LNCAP (cell line): ENCODE measurements around the gene RNMT.

Experiments used
- CTCF ChIP-seq: fragments of 450-650 bp; IDR thresholded peaks from 2 replicates; pipeline ENCODE4 v1.5.1; 2017; ENCODE audit warnings: mild to moderate bottlenecking

The RNMT gene

DNA sequence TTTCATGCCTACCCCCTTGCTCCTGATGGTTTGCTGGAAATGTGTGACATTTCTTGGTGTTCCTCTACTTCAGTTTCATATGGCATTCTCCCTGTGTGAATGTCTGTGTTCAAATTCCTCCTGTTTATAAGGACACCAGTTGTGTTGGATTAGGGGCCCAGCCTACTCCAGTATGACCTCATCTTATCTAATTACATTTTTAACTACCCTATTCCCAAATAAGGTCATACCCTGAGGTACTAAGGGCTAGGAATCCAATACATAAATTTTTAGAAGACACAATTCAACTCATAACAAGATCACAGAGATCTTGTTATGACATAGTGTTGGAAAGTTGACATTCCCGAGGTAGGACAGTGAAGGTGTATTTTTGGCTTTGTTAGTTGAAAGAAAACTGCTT, 5.6 kb upstream of the RNMT start:
- TF ChIP-seq CTCF, result no peak

GRCh38 chr18:13725566-13726231, 774 bp upstream of the RNMT start:
- no peak for TF ChIP-seq CTCF

GRCh38 chr18:13726972-13727331, 479 bp downstream of the RNMT start:
- TF ChIP-seq CTCF, result no peak

GRCh38 chr18:13730481-13730880, 4.0 kb downstream of the RNMT start:
- no peak for TF ChIP-seq CTCF

DNA sequence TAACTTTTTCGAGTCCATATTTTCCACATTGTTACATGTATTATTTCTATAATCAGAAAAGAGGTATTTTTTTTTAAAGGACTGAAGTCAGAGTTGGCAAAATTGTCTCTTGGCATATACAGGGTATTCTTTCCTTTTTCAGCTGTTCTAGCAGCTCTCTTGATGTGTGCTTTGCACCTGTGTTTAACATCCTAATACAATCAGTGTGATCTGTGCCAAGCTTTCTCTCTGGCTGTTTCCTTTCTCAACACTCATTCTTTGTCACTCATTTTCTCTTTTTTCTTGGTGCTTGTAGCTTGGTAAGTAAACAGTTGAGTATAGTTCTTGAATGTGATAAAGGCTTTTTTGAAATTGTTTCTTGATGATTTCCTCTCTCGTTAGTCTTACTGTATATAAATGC, 9.2 kb downstream of the RNMT start:
- no peak for TF ChIP-seq CTCF

- no peak for TF ChIP-seq CTCF
These were observed 19.2 kb downstream of the RNMT start for GRCh38 chr18:13745696-13746095.

GRCh38 chr18:13746633-13747032, 20.2 kb downstream of the RNMT start:
- TF ChIP-seq CTCF, result no peak

DNA sequence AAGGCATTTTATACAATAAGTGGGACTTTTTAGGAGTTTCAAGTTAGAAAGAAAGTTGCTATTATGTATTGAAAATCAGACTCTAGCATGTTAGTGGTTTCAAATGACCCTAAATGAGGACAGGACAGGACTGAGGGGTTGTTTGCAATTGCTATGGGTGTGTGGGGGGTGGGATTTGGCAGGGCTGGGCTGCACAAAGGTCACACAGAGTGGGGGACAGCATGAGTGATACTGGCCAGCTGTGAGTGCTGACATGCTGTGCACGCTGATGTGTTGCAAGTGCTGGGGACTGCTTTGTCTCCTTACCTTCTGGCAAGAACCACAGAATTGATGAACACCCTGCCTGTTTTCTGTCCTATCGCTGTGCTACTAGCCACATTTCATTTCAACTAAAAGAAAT, 29.8 kb downstream of the RNMT start:
- no peak for TF ChIP-seq CTCF
